ENCODE measurements around the gene CYP3A7. TPM values are rescaled to one million over a fixed set of nuclear protein-coding genes. Genes with fewer than 3 reads are reported as not detected.

CYP3A7 gene
- total and polyA plus RNA-seq, 9 of the 15 experiments (the other 6 are each of a cell fraction or from before 2014, with no cell fraction given): 0.20 TPM; not detected in 8

DNA sequence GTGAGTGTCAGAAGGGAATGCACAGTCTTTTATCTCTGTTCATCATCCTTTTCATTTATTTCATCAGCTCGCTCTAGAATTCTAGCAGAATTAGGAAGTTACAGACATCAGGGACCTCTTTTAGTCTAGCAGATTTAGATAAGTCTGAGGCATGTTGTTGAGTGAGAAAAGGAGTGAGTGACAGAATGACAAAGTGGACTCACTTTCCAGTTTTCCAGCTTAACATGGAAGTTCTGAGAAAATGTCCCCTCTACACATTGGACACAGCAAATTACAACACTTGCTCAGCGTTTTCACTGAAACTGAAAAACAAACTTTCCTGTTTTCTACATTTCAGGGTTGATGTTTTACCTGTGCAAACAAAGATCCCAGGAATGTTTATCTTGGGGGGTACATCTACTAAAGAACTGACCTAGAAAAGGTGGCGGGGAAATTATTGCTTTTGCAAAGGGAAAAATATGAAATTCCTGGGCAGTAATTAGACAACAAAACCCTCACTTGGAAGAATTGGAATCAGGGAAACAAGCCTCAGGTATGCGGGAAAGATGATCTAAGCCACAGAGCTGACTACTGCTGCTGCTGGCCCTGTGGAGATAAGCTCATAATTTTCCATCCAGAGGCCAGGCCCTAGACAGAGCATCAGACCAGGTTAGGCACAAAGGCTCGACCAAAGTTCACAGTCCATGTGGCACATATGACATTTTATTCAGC, 40.6 kb downstream of the CYP3A7 start (continued):
- TF ChIP-seq, protein P1, sequence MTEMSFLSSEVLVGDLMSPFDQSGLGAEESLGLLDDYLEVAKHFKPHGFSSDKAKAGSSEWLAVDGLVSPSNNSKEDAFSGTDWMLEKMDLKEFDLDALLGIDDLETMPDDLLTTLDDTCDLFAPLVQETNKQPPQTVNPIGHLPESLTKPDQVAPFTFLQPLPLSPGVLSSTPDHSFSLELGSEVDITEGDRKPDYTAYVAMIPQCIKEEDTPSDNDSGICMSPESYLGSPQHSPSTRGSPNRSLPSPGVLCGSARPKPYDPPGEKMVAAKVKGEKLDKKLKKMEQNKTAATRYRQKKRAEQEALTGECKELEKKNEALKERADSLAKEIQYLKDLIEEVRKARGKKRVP (CRISPR knock-in tag; IDR thresholded peaks at IDR 0.05): 0 out of 2 replicates have a peak, but pooled peaks have one; percentile 16
- TF ChIP-seq FIP1L1 (IDR thresholded peaks at IDR 0.05; ENCODE audit: low read depth, low read length, poor library complexity, severe bottlenecking): no peak
- peak; percentile 64 for TF ChIP-seq TAL1 (IDR thresholded peaks at IDR 0.05)
- TF ChIP-seq NFYB (IDR thresholded peaks at IDR 0.05; ENCODE audit: extremely low read depth, insufficient read length): no peak
- TF ChIP-seq ZC3H11A (IDR thresholded peaks at IDR 0.05; ENCODE audit: low read depth, low read length): no peak

DNA sequence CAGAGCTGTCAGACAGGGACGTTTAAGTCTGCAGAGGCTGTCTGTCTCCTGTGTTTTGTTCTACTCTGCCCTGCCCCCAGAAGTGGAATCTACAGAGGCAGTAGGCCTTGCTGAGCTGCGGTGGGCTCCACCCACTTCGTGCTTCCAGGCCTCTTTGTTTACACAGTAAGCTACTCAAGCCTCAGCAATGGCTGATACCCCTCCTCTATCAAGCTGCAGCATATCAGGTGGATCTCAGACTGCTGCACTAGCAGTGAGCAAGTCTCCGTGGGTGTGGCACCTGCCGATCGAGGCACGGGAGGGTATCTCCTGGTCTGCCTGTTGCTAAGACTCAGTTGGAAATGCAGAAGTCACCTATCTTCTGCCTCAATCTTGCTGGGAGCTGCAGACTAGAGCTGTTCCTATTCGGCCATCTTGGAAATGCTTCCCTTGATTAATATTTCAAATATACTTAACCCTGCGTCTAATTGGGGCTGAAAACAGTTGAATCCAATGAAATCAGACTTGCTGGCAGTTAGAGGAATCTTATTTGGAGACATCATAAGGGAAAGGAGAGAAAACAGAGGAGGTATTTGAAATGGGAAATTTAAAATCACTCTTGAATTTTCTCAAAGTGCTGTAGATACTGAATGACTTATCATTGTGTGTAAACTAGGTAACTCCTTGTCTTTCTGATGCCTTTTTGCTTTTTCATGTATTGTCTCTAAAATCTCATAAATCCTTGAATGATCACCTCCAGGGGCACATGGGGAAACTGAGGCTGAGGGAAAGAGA, 41.4 kb downstream of the CYP3A7 start:
- FAIRE-seq (peak; percentile 97), ATAC-seq (peak; percentile 96), DNase-seq (ENCODE audit: extremely low read depth in 1 of 4, low spot score in 3 of 4) (peak; percentile 78 to 95 (median 82))
- Histone ChIP-seq H2AFZ (ENCODE audit: low read depth, low read length) (peak overlapping the region; percentile 82), H3K9me3 (replicated peaks; ENCODE audit: control insufficient read depth, insufficient read depth, low read depth, low read length) (no peaks in the 10 kb centered on the region), H3K9ac (ENCODE audit: insufficient read depth in 1 of 2, low read depth in 2 of 2, low read length in 2 of 2) (peak overlapping the region; percentile 41 to 74; a peak in 3 of 4 replicates), H3K36me3 (ENCODE audit: control insufficient read depth, insufficient read depth, low read length) (no peaks in the 10 kb centered on the region), H3K27ac (ENCODE audit: extremely low read depth, low read depth, low read length) (peak overlapping the region; percentile 66), H3K4me1 (replicated peaks in 1 of 2; ENCODE audit: control insufficient read depth in 2 of 2, insufficient read depth in 2 of 2, low read length in 2 of 2) (peaks cover 14 to 34% of the 10 kb centered on the region in 2 experiments), H4K20me1 (replicated peaks; ENCODE audit: control insufficient read depth, insufficient read depth, low read length) (no peaks in the 10 kb centered on the region), H3K79me2 (ENCODE audit: control insufficient read depth, insufficient read depth, low read length) (no peaks in the 10 kb centered on the region), H3K9me1 (ENCODE audit: control insufficient read depth, insufficient read depth, low read length) (no peaks in the 10 kb centered on the region), H3K4me3 (peak overlapping the region; percentile 0; the same call in 1 of the 2 replicates), H3K4me2 (ENCODE audit: insufficient read depth, low read length) (peak overlapping the region; percentile 69), H3K27me3 (ENCODE audit: control insufficient read depth in 2 of 2, insufficient read depth in 2 of 2, low read length in 2 of 2) (no peaks in the 10 kb centered on the region)
- WGBS (ENCODE audit: insufficient coverage, low coverage, missing lambda C conversion rate): under 1% methylated on average over 9 of the region's 9 CpGs
- BruUV-seq (replicated peaks): no TSS peak
- POLR2A ChIA-PET: interaction anchor here (0.6 to 4.6 kb wide), 11 partner anchors 9 to 814 kb away, joined by 3 to 26 read pairs (median 3); partner anchors contain the start of gene CYP3A5
- in situ Hi-C loops (cut with MboI): no loop called here
- intact Hi-C loops (cut with micrococcal nuclease): loop anchor here (1.0 to 2.0 kb wide), 2 partner anchors 15 to 28 kb away; partner anchors contain the start of gene CYP3A5
- CTCF ChIA-PET (ENCODE audit: low intra/inter-chr PET ratio): no interaction called here
